ENCODE measurements around the gene PLXDC2. TPM values are rescaled to one million over a fixed set of nuclear protein-coding genes. Genes with fewer than 3 reads are reported as not detected.
"Not testable (repeated sequence)": the region's sequence is repeated elsewhere in the genome, so short reads cannot be mapped to it uniquely, and the experiment has no call there.

PLXDC2 gene
- total RNA-seq, 3 donors from 2014 or later (not counting 1 experiment from before 2014, with no cell fraction given): 16.9 to 22.9 (median 21.6) TPM

DNA sequence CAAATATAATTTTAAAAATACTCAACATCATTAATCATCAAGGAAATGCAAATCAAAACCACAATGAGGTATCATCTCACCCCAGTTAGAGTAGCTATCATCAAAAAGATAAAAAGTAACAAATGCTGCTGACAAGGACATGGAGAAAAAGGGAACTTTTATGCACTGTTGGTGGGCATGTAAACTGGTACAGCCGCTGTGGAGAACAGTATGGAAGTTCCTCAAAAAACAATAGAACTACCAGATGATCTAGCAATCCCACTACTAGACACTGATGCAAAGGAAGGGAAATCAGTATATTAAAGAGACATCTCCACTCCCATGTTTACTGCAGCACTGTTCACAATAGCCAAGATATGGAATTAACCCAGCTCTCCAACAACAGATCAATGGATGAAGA is 384.5 kb downstream of the PLXDC2 start:
- no peaks in the 10 kb centered on the region for H3K36me3 ChIP-seq (ENCODE audit: control insufficient read depth, insufficient read depth, low read length)
- Mint-ChIP-seq H3K27me3 (ENCODE audit: low read depth in 2 of 2) (no peaks in the 10 kb centered on the region), H3K36me3 (no peaks in the 10 kb centered on the region), H3K9me3 (no peaks in the 10 kb centered on the region), H3K4me1 (peaks cover 40% of the 10 kb centered on the region in 2 donors), H3K27ac (peak overlapping the region; percentile 4 to 7), H3K4me3 (peak overlapping the region; percentile 13)
- no peak overlapping the region for H3K4me3 ChIP-seq (ENCODE audit: low read length)
- H3K9me3 ChIP-seq (ENCODE audit: control insufficient read depth, insufficient read depth, low read length): no peaks in the 10 kb centered on the region
- H3K27me3 ChIP-seq (ENCODE audit: control insufficient read depth, insufficient read depth, low read length): no peaks in the 10 kb centered on the region
- H3K27ac ChIP-seq (ENCODE audit: low read length): no peak overlapping the region
- TF ChIP-seq, protein P1, sequence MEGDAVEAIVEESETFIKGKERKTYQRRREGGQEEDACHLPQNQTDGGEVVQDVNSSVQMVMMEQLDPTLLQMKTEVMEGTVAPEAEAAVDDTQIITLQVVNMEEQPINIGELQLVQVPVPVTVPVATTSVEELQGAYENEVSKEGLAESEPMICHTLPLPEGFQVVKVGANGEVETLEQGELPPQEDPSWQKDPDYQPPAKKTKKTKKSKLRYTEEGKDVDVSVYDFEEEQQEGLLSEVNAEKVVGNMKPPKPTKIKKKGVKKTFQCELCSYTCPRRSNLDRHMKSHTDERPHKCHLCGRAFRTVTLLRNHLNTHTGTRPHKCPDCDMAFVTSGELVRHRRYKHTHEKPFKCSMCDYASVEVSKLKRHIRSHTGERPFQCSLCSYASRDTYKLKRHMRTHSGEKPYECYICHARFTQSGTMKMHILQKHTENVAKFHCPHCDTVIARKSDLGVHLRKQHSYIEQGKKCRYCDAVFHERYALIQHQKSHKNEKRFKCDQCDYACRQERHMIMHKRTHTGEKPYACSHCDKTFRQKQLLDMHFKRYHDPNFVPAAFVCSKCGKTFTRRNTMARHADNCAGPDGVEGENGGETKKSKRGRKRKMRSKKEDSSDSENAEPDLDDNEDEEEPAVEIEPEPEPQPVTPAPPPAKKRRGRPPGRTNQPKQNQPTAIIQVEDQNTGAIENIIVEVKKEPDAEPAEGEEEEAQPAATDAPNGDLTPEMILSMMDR (IDR thresholded peaks at IDR 0.05): no peak
- no CpG with 5 or more reads among the region's 1 CpG for WGBS (ENCODE audit: insufficient coverage)
- no peak for DNase-seq
- ATAC-seq: no peak
- H3K4me1 ChIP-seq (ENCODE audit: control insufficient read depth, insufficient read depth, low read length): no peaks in the 10 kb centered on the region
- intact Hi-C loops (cut with micrococcal nuclease): no loop called here

- Histone ChIP-seq H3K4me3 (ENCODE audit: low read length) (no peak overlapping the region), H3K36me3 (ENCODE audit: control insufficient read depth, insufficient read depth, low read length) (no peaks in the 10 kb centered on the region), H3K4me1 (ENCODE audit: control insufficient read depth, insufficient read depth, low read length) (no peaks in the 10 kb centered on the region), H3K27me3 (ENCODE audit: control insufficient read depth, insufficient read depth, low read length) (no peaks in the 10 kb centered on the region), H3K27ac (ENCODE audit: low read length) (no peak overlapping the region), H3K9me3 (ENCODE audit: control insufficient read depth, insufficient read depth, low read length) (no peaks in the 10 kb centered on the region)
- intact Hi-C loops (cut with micrococcal nuclease): no loop called here
- TF ChIP-seq, protein P1 (IDR thresholded peaks at IDR 0.05): no peak
- H3K27ac Mint-ChIP-seq: peak overlapping the region; percentile 34 to 44
- DNase-seq (no peak), ATAC-seq (peak in 2 of 3 donors; percentile 46 to 76)
- H3K4me1 Mint-ChIP-seq: peaks cover 40 to 45% of the 10 kb centered on the region in 2 donors
- no peaks in the 10 kb centered on the region for H3K27me3 Mint-ChIP-seq (ENCODE audit: low read depth in 2 of 2)
- peak overlapping the region; percentile 59 for H3K4me3 Mint-ChIP-seq
- no peaks in the 10 kb centered on the region for H3K36me3 Mint-ChIP-seq
- 43% methylated on average over 2 of the region's 4 CpGs for WGBS (ENCODE audit: insufficient coverage)
- no peaks in the 10 kb centered on the region for H3K9me3 Mint-ChIP-seq
Measured at GRCh38 chr10:20202337-20202736, 386.1 kb downstream of the PLXDC2 start.

GRCh38 chr10:20207653-20208052 is 391.4 kb downstream of the PLXDC2 start:
- no peak for ATAC-seq
- Histone ChIP-seq H3K27me3 (ENCODE audit: control insufficient read depth, insufficient read depth, low read length) (no peaks in the 10 kb centered on the region), H3K4me3 (ENCODE audit: low read length) (no peak overlapping the region), H3K9me3 (ENCODE audit: control insufficient read depth, insufficient read depth, low read length) (no peaks in the 10 kb centered on the region), H3K36me3 (ENCODE audit: control insufficient read depth, insufficient read depth, low read length) (no peaks in the 10 kb centered on the region), H3K27ac (ENCODE audit: low read length) (no peak overlapping the region), H3K4me1 (ENCODE audit: control insufficient read depth, insufficient read depth, low read length) (no peaks in the 10 kb centered on the region)
- no peaks in the 10 kb centered on the region for H3K36me3 Mint-ChIP-seq
- no peak for DNase-seq
- H3K27ac Mint-ChIP-seq: no peak overlapping the region
- no peaks in the 10 kb centered on the region for H3K27me3 Mint-ChIP-seq (ENCODE audit: low read depth in 2 of 2)
- H3K4me1 Mint-ChIP-seq: peaks cover 20 to 25% of the 10 kb centered on the region in 2 donors
- TF ChIP-seq, protein P1 (IDR thresholded peaks at IDR 0.05): no peak
- H3K9me3 Mint-ChIP-seq: no peaks in the 10 kb centered on the region
- no peak overlapping the region for H3K4me3 Mint-ChIP-seq
- intact Hi-C loops (cut with micrococcal nuclease): no loop called here

DNA sequence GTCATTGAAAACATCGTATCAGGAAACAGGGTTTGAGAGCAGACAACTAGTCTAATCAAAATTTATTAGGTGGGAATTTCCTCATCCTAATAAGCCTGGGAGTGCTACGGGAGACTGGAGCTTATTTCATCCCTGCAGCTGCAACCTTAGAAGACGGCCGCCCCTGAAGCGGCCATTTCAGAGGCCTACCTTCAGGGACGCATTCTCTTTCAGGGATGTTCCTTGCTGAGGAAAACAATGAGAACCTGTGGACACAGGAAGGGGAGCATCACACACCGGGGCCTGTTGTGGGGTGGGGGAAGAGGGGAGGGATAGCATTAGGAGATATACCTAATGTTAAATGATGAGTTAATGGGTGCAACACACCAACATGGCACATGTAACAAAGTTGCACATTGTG is 392.9 kb downstream of the PLXDC2 start:
- H3K27me3 Mint-ChIP-seq (ENCODE audit: low read depth in 2 of 2); H3K36me3 Mint-ChIP-seq; intact Hi-C loops (cut with micrococcal nuclease); H3K27ac Mint-ChIP-seq; H3K4me3 Mint-ChIP-seq; H3K27me3 ChIP-seq (ENCODE audit: control insufficient read depth, insufficient read depth, low read length); ATAC-seq; DNase-seq; H3K9me3 Mint-ChIP-seq; H3K4me3 ChIP-seq (ENCODE audit: low read length); H3K36me3 ChIP-seq (ENCODE audit: control insufficient read depth, insufficient read depth, low read length); H3K9me3 ChIP-seq (ENCODE audit: control insufficient read depth, insufficient read depth, low read length); H3K4me1 ChIP-seq (ENCODE audit: control insufficient read depth, insufficient read depth, low read length); H3K27ac ChIP-seq (ENCODE audit: low read length): not testable (repeated sequence)
- WGBS (ENCODE audit: insufficient coverage): 97% methylated on average over 7 of the region's 7 CpGs
- peaks cover 11 to 16% of the 10 kb centered on the region in 2 donors for H3K4me1 Mint-ChIP-seq

Measured in natural killer cell (primary cell).